Coronary artery (tissue), 2 donors: Measurements from ENCODE around the gene ASPHD2.

Experiments
- DNase-seq: peaks from one replicate; pipeline ENCODE4 v3.0.0-alpha.2; 2017; ENCODE audit warnings: low spot score
- H3K27ac ChIP-seq, 2 donors: fragments of 200-600 bp; sonication (generic); one replicate each; pipeline ENCODE4 v1.5.1; 2016 to 2019
- H3K4me3 ChIP-seq: fragments of 200-600 bp; sonication (generic); 2 replicates; pipeline ENCODE4 v1.5.1; 2016; ENCODE audit warnings: mild to moderate bottlenecking, moderate library complexity
- CTCF ChIP-seq: fragments of 200-600 bp; sonication (generic); IDR thresholded peaks from one replicate; pipeline ENCODE4 v1.5.1; 2019; ENCODE audit warnings: antibody characterized with exemption

Gene ASPHD2

DNA sequence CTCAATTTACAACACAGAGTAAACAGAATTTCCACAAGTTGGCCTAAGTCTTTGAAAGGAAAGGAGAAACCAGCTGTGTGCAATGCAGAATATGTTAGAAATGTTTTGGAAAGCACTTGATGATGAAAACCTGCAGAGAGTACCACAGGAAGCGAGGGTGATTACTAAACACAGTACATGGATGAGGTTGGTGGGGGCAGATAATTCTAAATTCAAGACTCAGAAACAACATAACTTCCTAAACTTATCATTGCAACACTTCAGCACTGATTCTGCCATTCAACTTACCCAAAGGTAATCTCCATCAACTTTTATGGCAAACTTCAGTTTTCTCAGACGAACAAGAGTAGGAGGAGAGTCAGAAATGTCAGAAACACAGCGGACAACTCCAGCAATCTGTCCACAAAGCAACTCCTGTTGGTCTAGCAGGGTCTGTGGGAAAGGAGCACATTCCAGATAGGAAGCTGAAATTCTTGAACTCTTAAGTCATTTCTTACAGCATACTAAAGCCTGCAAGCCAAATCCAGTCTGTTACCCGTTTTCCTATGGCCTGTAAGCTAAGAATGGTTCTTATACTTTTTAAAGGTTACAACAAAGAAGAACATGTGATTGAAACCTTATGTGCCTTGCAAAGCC lies 47.8 kb downstream of the ASPHD2 start:
- TF ChIP-seq CTCF: no peak
- no peak overlapping the region for H3K4me3 ChIP-seq
- no peak for DNase-seq
- H3K27ac ChIP-seq: no peak overlapping the region

GRCh38 chr22:26477341-26477731 lies 48.3 kb downstream of the ASPHD2 start:
- H3K27ac ChIP-seq: no peak overlapping the region
- no peak for TF ChIP-seq CTCF
- no peak for DNase-seq
- H3K4me3 ChIP-seq: no peak overlapping the region

- no peak for TF ChIP-seq CTCF
- Histone ChIP-seq H3K4me3 (peak overlapping the region; percentile 37), H3K27ac (no peak overlapping the region)
- no peak for DNase-seq
Measured at GRCh38 chr22:26479043-26479791, 50.2 kb downstream of the ASPHD2 start.

GRCh38 chr22:26479792-26480610 lies 50.9 kb downstream of the ASPHD2 start:
- no peak overlapping the region for H3K27ac ChIP-seq
- no peak for TF ChIP-seq CTCF
- no peak for DNase-seq
- H3K4me3 ChIP-seq: peak overlapping the region; percentile 37

- H3K4me3 ChIP-seq: no peak overlapping the region
- no peak for TF ChIP-seq CTCF
- DNase-seq: no peak
- no peak overlapping the region for H3K27ac ChIP-seq
Measured at GRCh38 chr22:26480611-26480932, 51.5 kb downstream of the ASPHD2 start.

DNA sequence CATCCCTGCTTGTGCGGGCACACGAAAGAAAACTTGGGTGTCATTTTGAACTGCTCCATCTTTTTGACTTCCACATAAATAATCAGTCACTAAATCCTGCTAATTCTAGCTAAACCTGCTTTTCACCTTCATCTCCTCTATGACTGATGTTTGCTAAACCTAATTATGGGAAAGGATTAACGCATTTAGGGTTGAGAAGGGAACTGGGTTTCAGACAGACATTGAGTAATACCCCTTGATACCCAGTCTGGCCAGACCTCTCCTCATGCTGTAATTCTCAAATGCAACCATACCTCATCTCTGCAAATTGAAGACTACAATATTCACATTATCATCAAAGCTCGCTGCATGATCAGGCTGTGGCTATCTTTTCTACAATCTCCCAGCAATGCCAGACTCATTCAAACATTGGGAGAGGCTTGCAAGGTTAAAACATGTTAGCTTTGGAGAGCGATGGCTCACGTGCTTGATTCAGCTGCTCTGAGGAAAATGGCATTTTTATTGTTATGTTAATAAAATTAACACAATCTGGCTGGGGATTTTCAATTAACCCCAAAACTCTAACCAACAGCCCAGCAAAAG lies 52.1 kb downstream of the ASPHD2 start:
- DNase-seq: no peak
- H3K27ac ChIP-seq: no peak overlapping the region
- H3K4me3 ChIP-seq: peak overlapping the region; percentile 5
- no peak for TF ChIP-seq CTCF
